RWPE2 (cell line): Measurements from ENCODE around the gene FITM1.

Experiments
- ATAC-seq: fragments of 200-7000 bp; cut with Tn5 transposase; 3 replicates; pipeline ENCODE4 v1.9.1; 2021; ENCODE audit warnings: low read depth
- DNase-seq: peaks from one replicate; pipeline ENCODE4 v3.0.0-alpha.2; 2020; ENCODE audit warnings: low spot score
- H3K27ac ChIP-seq: fragments of 450-650 bp; 2 replicates; pipeline ENCODE4 v1.5.1; 2017; ENCODE audit warnings: mild to moderate bottlenecking; ENCODE audit not compliant: poor library complexity, severe bottlenecking
- H3K27me3 ChIP-seq: fragments of 250-450 bp; sonication (Bioruptor Pico); 2 replicates; pipeline ENCODE4 v1.5.1; 2021; ENCODE audit warnings: mild to moderate bottlenecking, moderate library complexity; ENCODE audit not compliant: insufficient read depth, poor library complexity, severe bottlenecking
- H3K36me3 ChIP-seq: fragments of 250-450 bp; sonication (Bioruptor Pico); 2 replicates; pipeline ENCODE4 v1.5.1; 2020; ENCODE audit warnings: low read depth, mild to moderate bottlenecking, moderate library complexity
- H3K4me1 ChIP-seq: fragments of 250-450 bp; sonication (Bioruptor Pico); 2 replicates; pipeline ENCODE4 v1.5.1; 2021; ENCODE audit warnings: mild to moderate bottlenecking, moderate library complexity; ENCODE audit not compliant: insufficient read depth, poor library complexity, severe bottlenecking
- H3K4me3 ChIP-seq: fragments of 250-450 bp; sonication (Bioruptor Pico); 2 replicates; pipeline ENCODE4 v1.5.1; 2021; ENCODE audit warnings: mild to moderate bottlenecking, moderate library complexity; ENCODE audit not compliant: severe bottlenecking
- H3K9me3 ChIP-seq: fragments of 250-450 bp; sonication (Bioruptor Pico); 2 replicates; pipeline ENCODE4 v1.5.1; 2021; ENCODE audit warnings: mild to moderate bottlenecking, moderate library complexity; ENCODE audit not compliant: severe bottlenecking
- CTCF ChIP-seq: fragments of 450-650 bp; IDR thresholded peaks from one replicate; pipeline ENCODE4 v1.5.1; 2017; ENCODE audit warnings: mild to moderate bottlenecking, moderate library complexity; ENCODE audit not compliant: poor library complexity, severe bottlenecking

The FITM1 gene

DNA sequence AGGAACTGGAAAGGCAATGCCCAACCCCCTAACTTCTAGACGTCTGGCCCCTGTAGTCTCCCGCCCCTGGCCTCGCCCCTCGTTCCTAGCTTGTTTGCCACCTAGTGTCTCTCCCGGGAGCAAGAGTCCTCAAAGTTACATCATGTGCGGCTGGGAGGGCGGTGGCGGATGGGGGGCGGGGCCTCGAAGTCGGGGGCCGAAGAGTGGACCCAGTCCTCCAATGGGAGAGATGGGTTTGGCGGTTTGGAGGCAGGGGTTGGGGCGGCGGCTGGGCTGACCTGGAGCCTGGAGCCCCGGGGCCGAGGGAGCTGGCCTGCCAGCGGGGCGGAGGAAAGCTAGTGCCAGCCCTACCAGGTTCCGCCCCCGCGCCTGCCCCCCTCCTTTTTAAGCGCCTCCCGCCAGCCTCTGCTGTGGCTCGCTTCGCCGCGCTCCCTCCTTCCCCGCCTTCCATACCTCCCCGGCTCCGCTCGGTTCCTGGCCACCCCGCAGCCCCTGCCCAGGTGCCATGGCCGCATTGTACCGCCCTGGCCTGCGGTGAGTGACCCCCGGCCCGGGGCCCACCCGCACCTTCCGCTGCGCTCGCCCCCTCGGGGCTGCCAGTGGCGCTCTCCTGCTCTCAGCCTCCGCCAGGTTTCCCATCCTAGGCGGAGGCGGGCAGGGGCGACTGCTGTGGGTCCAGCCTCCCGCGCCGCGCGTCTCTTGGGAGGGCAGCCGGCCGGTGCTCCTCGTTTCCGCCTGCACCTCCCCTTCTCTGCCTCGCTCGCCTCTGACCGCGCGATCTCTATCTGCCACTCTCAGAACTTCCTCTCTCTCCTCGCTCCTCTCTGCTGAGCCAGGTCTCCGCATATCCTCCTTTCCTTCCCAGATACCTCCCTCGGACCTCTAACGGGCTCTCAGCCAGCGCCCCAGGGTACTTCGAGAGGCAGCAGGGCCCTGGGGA is 36.3 kb upstream of the FITM1 start, which contains the start of gene PCK2:
TSS of gene PCK2 (plus strand) at position 411 of the 940 bp plus-strand sequence. CDS start at position 506, 95 bp downstream.
- peak; percentile 99 for DNase-seq
- no peaks in the 10 kb centered on the region for H3K27me3 ChIP-seq
- H3K27ac ChIP-seq, result peak within 1 kb of the TSS; percentile 55
- peak; percentile 91 for ATAC-seq
- H3K36me3 ChIP-seq, result peaks cover 36% of the 10 kb centered on the region
- peak within 1 kb of the TSS; percentile 88 for H3K4me3 ChIP-seq
- H3K9me3 ChIP-seq, result no peaks in the 10 kb centered on the region
- no peak for TF ChIP-seq CTCF
- H3K4me1 ChIP-seq, result peaks cover 15% of the 10 kb centered on the region

GRCh38 chr14:24094841-24095270 is 35.6 kb upstream of the FITM1 start:
- peaks cover 15% of the 10 kb centered on the region for H3K4me1 ChIP-seq
- DNase-seq (no peak), ATAC-seq (no peak; the same call in 2 of the 3 replicates)
- no peak for TF ChIP-seq CTCF
- no peaks in the 10 kb centered on the region for H3K9me3 ChIP-seq
- H3K27ac ChIP-seq, result peak overlapping the region; percentile 55
- peaks cover 43% of the 10 kb centered on the region for H3K36me3 ChIP-seq
- H3K4me3 ChIP-seq, result peak overlapping the region; percentile 88
- no peaks in the 10 kb centered on the region for H3K27me3 ChIP-seq

GRCh38 chr14:24095271-24096068 is 35.0 kb upstream of the FITM1 start:
- peak overlapping the region; percentile 55 for H3K27ac ChIP-seq
- no peak for DNase-seq
- H3K9me3 ChIP-seq, result no peaks in the 10 kb centered on the region
- H3K4me3 ChIP-seq, result peak overlapping the region; percentile 88
- peaks cover 15% of the 10 kb centered on the region for H3K4me1 ChIP-seq
- no peak for TF ChIP-seq CTCF
- no peaks in the 10 kb centered on the region for H3K27me3 ChIP-seq
- ATAC-seq, result no peak
- H3K36me3 ChIP-seq, result peaks cover 49% of the 10 kb centered on the region

DNA sequence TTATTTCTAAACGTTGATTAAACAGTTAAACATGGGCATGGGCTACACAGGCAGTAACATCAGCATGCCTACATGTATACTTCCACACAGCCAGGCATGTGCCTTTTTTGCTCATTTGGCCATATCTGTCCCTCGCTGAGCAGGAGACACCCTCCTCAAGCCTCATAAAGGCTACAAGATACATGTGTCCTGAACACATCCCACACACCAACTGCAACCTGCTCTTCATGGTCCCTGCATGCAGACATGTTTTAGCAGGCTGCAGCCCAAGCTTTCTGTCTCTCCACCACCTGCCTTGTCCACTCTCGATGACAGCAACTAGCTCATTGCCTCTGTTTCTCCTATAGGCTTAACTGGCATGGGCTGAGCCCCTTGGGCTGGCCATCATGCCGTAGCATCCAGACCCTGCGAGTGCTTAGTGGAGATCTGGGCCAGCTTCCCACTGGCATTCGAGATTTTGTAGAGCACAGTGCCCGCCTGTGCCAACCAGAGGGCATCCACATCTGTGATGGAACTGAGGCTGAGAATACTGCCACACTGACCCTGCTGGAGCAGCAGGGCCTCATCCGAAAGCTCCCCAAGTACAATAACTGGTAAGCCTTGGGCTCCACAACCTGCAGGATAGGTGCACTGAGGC is 33.8 kb upstream of the FITM1 start:
- Histone ChIP-seq H3K27me3 (no peaks in the 10 kb centered on the region), H3K4me1 (peaks cover 15% of the 10 kb centered on the region), H3K4me3 (no peak overlapping the region), H3K27ac (no peak overlapping the region), H3K9me3 (no peaks in the 10 kb centered on the region), H3K36me3 (peaks cover 61% of the 10 kb centered on the region)
- ATAC-seq, result no peak
- DNase-seq, result no peak
- TF ChIP-seq CTCF, result no peak
